Right cardiac atrium (tissue), 5 donors: ENCODE measurements around the gene RAMP2. TPM values are rescaled to one million over a fixed set of nuclear protein-coding genes. Genes with fewer than 3 reads are reported as not detected.
"Not testable (repeated sequence)": the region's sequence is repeated elsewhere in the genome, so short reads cannot be mapped to it uniquely, and the experiment has no call there.

Experiments
- ATAC-seq, 2 donors: fragments of 200-7000 bp; cut with Tn5 transposase; one replicate each; pipeline versions ENCODE4 v1.8.0 to v1.9.1; 2020; ENCODE audit warnings: moderate library complexity in 2 of 2, mild to moderate bottlenecking in 1 of 2
- DNase-seq, 3 donors: peaks; one replicate each; pipeline ENCODE4 v3.0.0-alpha.2; 2020
- H3K27ac ChIP-seq: one replicate; pipeline ENCODE4 v1.5.1; 2013; ENCODE audit warnings: mild to moderate bottlenecking, low read length, control low read depth, moderate library complexity
- H3K27me3 ChIP-seq: one replicate; pipeline ENCODE4 v1.6.1; 2013; ENCODE audit not compliant: control insufficient read depth, insufficient read depth
- H3K4me1 ChIP-seq: one replicate; pipeline ENCODE4 v1.6.1; 2013; ENCODE audit warnings: low read length; ENCODE audit not compliant: control insufficient read depth, insufficient read depth
- H3K4me3 ChIP-seq: one replicate; pipeline ENCODE4 v1.5.1; 2013; ENCODE audit warnings: low read length, control low read depth
- H3K9me3 ChIP-seq: one replicate; pipeline ENCODE4 v1.6.1; 2013; ENCODE audit warnings: low read length; ENCODE audit not compliant: control insufficient read depth
- WGBS: extraction: QIAGEN DNeasy Blood & Tissue Kit; methylation state at CpG from one replicate; pipeline ENCODE4 v1.1.7; 2013; 5-methylcytosine and 5-hydroxymethylcytosine counted together
- intact Hi-C, 4 donors: fragments of 100-400 bp; cut with DNase I; formaldehyde crosslinking; loops; one replicate each; pipeline versions ENCODE4 v1.11.0 to v1.14.0; 2022 to 2023
- polyA plus RNA-seq: library from polyadenylated mRNA; stranded (reverse); fragments of 200-250 nt; gene quantifications from one replicate; pipeline ENCODE4 v1.2.3, GENCODE V29; 2013
- total RNA-seq, 4 donors: library from RNA; stranded (reverse); fragmentation: NEBNext Ultra II Directional; extraction: Animal tissue kit (Norgen Biotek cat#: 25700); gene quantifications; one replicate each; pipeline ENCODE4 v1.2.1, GENCODE V29; 2021
- donor health status: healthy with polysubstance abuse.
- donor health status: DM: no; HTN: yes; CAD: no.
- donor health status: DM: no; HTN: no; CAD: no.
- donor health status: DM: no; HTN: yes; CAD: no; lungs with severe emphysema.
- donor health status: DM: yes; HTN: yes; CAD: no.

RAMP2 gene
- total and polyA plus RNA-seq, 5 donors: 29.2 to 73.5 (median 44.3) TPM

GRCh38 chr17:42748202-42748907 is 12.7 kb upstream of the RAMP2 start:
- Histone ChIP-seq H3K9me3 (no peaks in the 10 kb centered on the region), H3K27me3 (no peaks in the 10 kb centered on the region), H3K27ac (peak overlapping the region; percentile 65), H3K4me3 (no peak overlapping the region), H3K4me1 (peaks cover 12% of the 10 kb centered on the region)
- 46% methylated on average over 7 of the region's 7 CpGs for WGBS
- ATAC-seq: peak in 1 of 2 donors; percentile 2
- intact Hi-C loops: no loop called here
- peak; percentile 47 to 80 (median 60) for DNase-seq

GRCh38 chr17:42748908-42749798 is 11.9 kb upstream of the RAMP2 start:
- Histone ChIP-seq H3K4me1 (peaks cover 7% of the 10 kb centered on the region), H3K27me3 (no peaks in the 10 kb centered on the region), H3K4me3 (no peak overlapping the region), H3K9me3 (no peaks in the 10 kb centered on the region), H3K27ac (peak overlapping the region; percentile 65)
- peak; percentile 17 to 85 (median 62) for DNase-seq
- ATAC-seq: peak in 1 of 2 donors; percentile 53
- intact Hi-C loops: no loop called here
- WGBS: 48% methylated on average over 11 of the region's 11 CpGs

DNA sequence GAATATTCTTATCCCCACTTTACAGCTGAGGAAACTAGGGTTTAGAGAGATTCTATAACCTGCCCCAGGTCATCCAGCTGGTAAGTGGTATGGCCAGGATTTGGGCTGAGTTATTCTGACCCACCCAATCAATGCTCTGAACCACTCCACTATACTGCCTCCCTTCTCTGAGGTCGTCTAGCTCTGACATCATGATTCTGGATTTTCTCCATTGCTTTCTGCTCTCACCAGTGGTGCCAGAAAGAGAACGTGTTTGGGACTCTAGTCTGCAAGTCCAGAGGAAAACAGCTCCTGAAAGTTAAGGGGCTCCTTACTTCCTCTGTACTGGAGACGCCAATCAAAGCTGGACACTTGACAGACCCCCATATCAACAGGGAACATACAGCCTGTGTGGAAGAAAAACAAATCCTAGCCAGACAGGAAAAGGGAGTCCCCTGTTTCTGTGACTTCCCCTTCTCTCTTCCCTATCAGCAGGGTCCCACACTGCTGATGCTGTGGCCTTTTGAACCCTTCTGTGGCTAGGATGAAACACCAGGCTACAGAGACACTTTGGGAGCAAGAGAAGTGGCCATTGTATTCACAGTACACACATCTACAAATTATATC is 10.2 kb upstream of the RAMP2 start:
- DNase-seq: no peak
- peak; percentile 64 to 85 for ATAC-seq

GRCh38 chr17:42751628-42752027 is 9.4 kb upstream of the RAMP2 start:
- H3K27ac ChIP-seq: no peak overlapping the region

More for the DNA sequence above, 10.2 kb upstream of the RAMP2 start:
- 20% methylated on average over 3 of the region's 3 CpGs for WGBS
- peak overlapping the region; percentile 98 for H3K27ac ChIP-seq
- H3K4me1 ChIP-seq: peaks cover 7% of the 10 kb centered on the region
- no peaks in the 10 kb centered on the region for H3K27me3 ChIP-seq
- no peak overlapping the region for H3K4me3 ChIP-seq
- intact Hi-C loops: no loop called here
- H3K9me3 ChIP-seq: no peaks in the 10 kb centered on the region

GRCh38 chr17:42754782-42755181 is 6.2 kb upstream of the RAMP2 start:
- peak; percentile 80 to 87 (median 82) for DNase-seq
- peak; percentile 73 to 80 for ATAC-seq
- Histone ChIP-seq H3K4me1 (peaks cover 5% of the 10 kb centered on the region), H3K4me3 (no peak overlapping the region), H3K27me3 (no peaks in the 10 kb centered on the region), H3K9me3 (no peaks in the 10 kb centered on the region), H3K27ac (no peak overlapping the region)
- intact Hi-C loops: no loop called here
- WGBS: 48% methylated on average over 3 of the region's 3 CpGs

More at GRCh38 chr17:42751628-42752027, 9.4 kb upstream of the RAMP2 start:
- no peak for ATAC-seq
- Histone ChIP-seq H3K4me3 (no peak overlapping the region), H3K4me1 (peaks cover 7% of the 10 kb centered on the region), H3K9me3 (no peaks in the 10 kb centered on the region), H3K27me3 (no peaks in the 10 kb centered on the region)
- 44% methylated on average over 7 of the region's 7 CpGs for WGBS
- intact Hi-C loops: no loop called here
- no peak for DNase-seq

GRCh38 chr17:42759982-42760651 is 910 bp upstream of the RAMP2 start:
- no peak for DNase-seq
- Histone ChIP-seq H3K4me3 (peak overlapping the region; percentile 58), H3K27me3 (no peaks in the 10 kb centered on the region), H3K4me1 (peaks cover 2% of the 10 kb centered on the region), H3K27ac (peak overlapping the region; percentile 32), H3K9me3 (no peaks in the 10 kb centered on the region)
- intact Hi-C loops: loop anchor here (5.0 to 10.0 kb wide), 3 partner anchors 38 to 175 kb away; no protein-coding TSS in a partner anchor
- no peak for ATAC-seq
- WGBS: 39% methylated on average over 11 of the region's 11 CpGs

- ATAC-seq (no peak), DNase-seq (no peak)
- Histone ChIP-seq H3K27me3 (no peaks in the 10 kb centered on the region), H3K4me3 (peak overlapping the region; percentile 58), H3K4me1 (peaks cover 2% of the 10 kb centered on the region), H3K9me3 (no peaks in the 10 kb centered on the region), H3K27ac (peak overlapping the region; percentile 31)
- WGBS: 33% methylated on average over 12 of the region's 12 CpGs
- intact Hi-C loops: loop anchor here (5.0 to 10.0 kb wide), 3 partner anchors 39 to 177 kb away; no protein-coding TSS in a partner anchor
Measured at GRCh38 chr17:42761638-42762037, 611 bp downstream of the RAMP2 start.

DNA sequence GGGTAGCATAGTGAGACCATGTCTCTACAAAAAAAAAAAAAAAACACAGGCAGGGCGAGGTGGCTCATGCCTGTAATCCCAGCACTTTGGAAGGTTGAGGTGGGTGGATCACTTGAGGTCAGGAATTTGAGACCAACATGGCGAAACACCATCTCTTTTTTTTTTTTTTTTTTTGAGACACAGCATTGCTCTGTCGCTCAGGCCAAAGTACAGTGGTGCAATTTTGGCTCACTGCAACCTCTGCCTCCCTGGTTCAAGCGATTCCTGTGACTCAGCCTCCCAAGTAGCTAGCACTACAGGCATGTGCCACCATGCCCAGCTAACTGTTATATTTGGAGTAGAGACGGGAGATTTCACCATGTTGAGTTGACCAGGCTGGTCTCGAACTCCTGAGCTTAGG is 5.1 kb downstream of the RAMP2 start:
- Histone ChIP-seq H3K4me1 (no peaks in the 10 kb centered on the region), H3K4me3 (no peak overlapping the region), H3K9me3 (no peaks in the 10 kb centered on the region), H3K27me3 (no peaks in the 10 kb centered on the region), H3K27ac (no peak overlapping the region)
- no peak for DNase-seq
- 80% methylated on average over 6 of the region's 6 CpGs for WGBS
- ATAC-seq: no peak
- intact Hi-C loops: loop anchor here in 2 of 4 donors (10.0 kb wide), 2 partner anchors 51 to 181 kb away; no protein-coding TSS in a partner anchor

GRCh38 chr17:42767512-42767911 is 6.5 kb downstream of the RAMP2 start:
- Histone ChIP-seq H3K4me3 (no peak overlapping the region), H3K27ac (no peak overlapping the region), H3K27me3 (no peaks in the 10 kb centered on the region), H3K9me3 (no peaks in the 10 kb centered on the region), H3K4me1 (no peaks in the 10 kb centered on the region)
- DNase-seq: no peak
- ATAC-seq: no peak
- intact Hi-C loops: loop anchor here in 2 of 4 donors (10.0 kb wide), 2 partner anchors 53 to 183 kb away; no protein-coding TSS in a partner anchor

GRCh38 chr17:42768006-42768405 is 7.0 kb downstream of the RAMP2 start:
- H3K4me3 ChIP-seq, H3K27ac ChIP-seq, H3K4me1 ChIP-seq, H3K27me3 ChIP-seq, DNase-seq, ATAC-seq, H3K9me3 ChIP-seq: not testable (repeated sequence)
- 54% methylated on average over 9 of the region's 9 CpGs for WGBS
- intact Hi-C loops: loop anchor here in 2 of 4 donors (10.0 kb wide), 2 partner anchors 53 to 183 kb away; no protein-coding TSS in a partner anchor
